ENCODE measurements around the gene SLC6A14.

Gene SLC6A14, protein sequence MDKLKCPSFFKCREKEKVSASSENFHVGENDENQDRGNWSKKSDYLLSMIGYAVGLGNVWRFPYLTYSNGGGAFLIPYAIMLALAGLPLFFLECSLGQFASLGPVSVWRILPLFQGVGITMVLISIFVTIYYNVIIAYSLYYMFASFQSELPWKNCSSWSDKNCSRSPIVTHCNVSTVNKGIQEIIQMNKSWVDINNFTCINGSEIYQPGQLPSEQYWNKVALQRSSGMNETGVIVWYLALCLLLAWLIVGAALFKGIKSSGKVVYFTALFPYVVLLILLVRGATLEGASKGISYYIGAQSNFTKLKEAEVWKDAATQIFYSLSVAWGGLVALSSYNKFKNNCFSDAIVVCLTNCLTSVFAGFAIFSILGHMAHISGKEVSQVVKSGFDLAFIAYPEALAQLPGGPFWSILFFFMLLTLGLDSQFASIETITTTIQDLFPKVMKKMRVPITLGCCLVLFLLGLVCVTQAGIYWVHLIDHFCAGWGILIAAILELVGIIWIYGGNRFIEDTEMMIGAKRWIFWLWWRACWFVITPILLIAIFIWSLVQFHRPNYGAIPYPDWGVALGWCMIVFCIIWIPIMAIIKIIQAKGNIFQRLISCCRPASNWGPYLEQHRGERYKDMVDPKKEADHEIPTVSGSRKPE

GRCh38 chrX:116436358-116436816 is at the start of gene SLC6A14:
SLC6A14 (plus strand) TSS chrX:116436606; CDS start chrX:116436710, 104 bp downstream.
- DNase-seq (ENCODE audit: low read depth in 2 of 2), result no peak

DNA sequence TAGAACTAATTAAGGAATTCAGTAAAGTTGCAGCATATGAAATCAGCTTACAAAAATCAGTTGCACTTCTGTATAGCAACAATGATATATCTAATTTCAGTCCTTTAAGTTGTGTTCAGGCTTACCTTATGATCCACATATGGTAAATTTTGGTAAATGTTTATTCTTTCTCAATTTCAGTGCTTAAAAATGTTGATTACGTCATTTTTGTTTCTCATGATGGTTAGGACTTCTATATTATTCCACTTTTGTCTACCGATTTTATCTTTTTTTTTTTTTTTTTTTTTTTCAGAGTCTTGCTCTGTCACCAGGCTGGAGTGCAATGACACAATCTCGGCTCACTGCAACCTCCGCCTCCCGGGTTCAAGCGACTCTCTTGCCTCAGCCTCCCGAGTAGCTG is 40.7 kb upstream of the SLC6A14 start:
- DNase-seq (ENCODE audit: low read depth in 2 of 2), result no peak

DNA sequence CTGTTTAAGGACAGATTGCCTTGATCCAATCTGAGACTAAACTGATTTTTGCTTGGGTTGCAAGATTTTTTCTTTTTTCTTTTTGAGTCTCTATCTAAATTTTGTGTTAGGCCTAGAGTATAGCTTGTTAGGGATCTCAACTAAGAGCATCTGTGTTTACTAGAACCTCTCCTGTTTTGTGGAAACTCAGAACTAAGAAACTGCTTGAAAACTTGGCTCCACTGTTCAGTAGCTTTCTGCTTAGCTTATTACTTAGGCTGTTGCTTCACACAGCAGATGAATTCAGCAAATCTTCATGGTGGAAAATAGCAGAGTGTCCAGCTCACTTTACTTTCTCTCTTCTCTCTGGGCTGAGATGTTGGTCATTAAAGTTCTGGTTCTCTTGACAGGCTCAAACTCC is 36.7 kb upstream of the SLC6A14 start:
- no peak for DNase-seq (ENCODE audit: low read depth in 2 of 2)

DNA sequence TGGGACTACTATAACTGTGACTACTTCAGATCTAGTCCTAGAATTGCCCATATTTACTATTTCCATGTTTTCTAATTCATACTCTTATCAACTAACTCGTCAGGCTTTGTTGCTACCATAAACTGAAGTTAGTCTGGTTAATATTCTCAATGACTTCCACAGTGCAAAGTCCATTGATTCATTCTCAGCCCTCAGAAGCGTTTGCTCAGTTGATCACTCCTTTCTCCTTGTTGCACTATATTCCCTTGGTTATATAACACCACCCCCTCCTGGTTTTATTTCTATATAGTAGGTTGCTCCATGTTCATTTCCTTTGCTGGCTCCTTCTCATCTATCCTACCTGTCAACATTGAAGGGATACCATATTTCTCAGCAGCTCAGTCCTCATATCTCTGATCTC is 27.2 kb upstream of the SLC6A14 start:
- DNase-seq (ENCODE audit: low read depth in 2 of 2), result no peak

DNA sequence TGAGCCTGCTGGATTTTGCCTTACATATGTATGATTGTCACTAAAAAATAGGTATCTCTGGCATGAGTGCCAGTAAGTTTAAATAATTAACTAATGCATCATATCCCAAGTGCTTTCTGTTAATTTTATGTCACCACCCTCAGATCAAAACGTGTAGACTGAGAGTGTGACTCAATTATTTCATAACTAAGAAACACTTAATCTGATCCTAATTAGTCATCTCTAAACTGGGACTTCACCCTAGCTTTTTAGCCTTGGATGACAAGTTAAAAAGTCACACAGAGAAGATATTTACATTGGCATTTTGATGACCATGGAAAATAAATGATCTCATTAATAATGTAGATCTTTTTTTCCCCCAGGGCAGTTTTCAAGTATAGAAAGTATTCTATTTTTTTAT is 23.1 kb upstream of the SLC6A14 start:
- no peak for DNase-seq (ENCODE audit: low read depth in 2 of 2)

- no peak for DNase-seq (ENCODE audit: low read depth in 2 of 2)
These were observed 19.2 kb upstream of the SLC6A14 start for GRCh38 chrX:116417214-116417613.

- DNase-seq (ENCODE audit: low read depth in 2 of 2), result no peak
These were observed 18.4 kb upstream of the SLC6A14 start for GRCh38 chrX:116417968-116418367.

- DNase-seq (ENCODE audit: low read depth in 2 of 2), result no peak
These were observed 8.4 kb upstream of the SLC6A14 start for GRCh38 chrX:116427978-116428377.

DNA sequence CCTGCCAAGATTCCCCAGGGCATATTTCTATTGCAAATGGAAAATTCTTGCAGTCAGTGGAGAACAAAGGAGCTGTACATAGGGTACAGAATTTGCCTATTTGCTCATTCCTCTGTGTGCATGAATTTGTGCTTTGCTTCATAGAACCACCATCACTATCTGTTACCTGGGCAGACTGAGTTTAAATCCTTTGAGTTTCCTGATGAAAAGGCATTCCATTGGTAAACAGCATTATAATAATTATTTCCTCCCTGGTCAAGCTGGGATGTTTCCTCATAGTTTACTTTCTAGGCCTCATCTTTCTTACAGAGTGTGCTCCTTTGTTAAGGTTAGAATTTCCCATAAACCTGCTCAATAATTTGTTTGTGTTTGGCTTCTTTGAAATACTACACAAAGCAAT is 809 bp upstream of the SLC6A14 start:
- DNase-seq (ENCODE audit: low read depth in 2 of 2), result no peak

GRCh38 chrX:116449156-116449555 is 12.8 kb downstream of the SLC6A14 start:
- no peak for DNase-seq (ENCODE audit: low read depth in 2 of 2)

- DNase-seq (ENCODE audit: low read depth in 2 of 2), result no peak
These were observed 26.4 kb downstream of the SLC6A14 start, which contains the start of gene CT83 for GRCh38 chrX:116462822-116463221. CT83 (minus strand) TSS chrX:116462976; CDS start chrX:116462856, 120 bp downstream.

GRCh38 chrX:116480059-116480458 is 43.7 kb downstream of the SLC6A14 start:
- DNase-seq (ENCODE audit: low read depth in 2 of 2), result no peak

DNA sequence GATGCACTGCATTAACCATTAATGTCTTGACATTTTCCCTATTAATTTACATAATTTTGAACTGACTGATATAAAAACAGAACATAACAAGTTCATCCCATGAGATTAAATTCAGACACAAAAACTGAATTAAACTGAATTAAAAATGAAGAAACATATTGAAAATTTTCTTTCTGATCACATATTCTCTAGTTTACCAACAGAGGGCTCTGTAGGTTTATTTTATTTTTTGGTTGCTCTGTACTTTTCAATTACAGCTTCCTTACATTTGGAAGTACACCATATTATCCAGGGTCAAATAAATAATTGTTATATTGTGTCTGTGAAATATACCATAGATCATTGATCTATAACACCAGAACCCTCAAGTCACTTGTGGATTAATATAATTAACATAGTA is 53.7 kb downstream of the SLC6A14 start:
- DNase-seq (ENCODE audit: low read depth in 2 of 2), result no peak

GRCh38 chrX:116493271-116493670 is 56.9 kb downstream of the SLC6A14 start:
- DNase-seq (ENCODE audit: low read depth in 2 of 2), result no peak

- no peak for DNase-seq (ENCODE audit: low read depth in 2 of 2)
These were observed 63.4 kb downstream of the SLC6A14 start for GRCh38 chrX:116499780-116500179.
